GM18498 (cell line): ENCODE measurements around the gene GALNT10.

Experiments
- ATAC-seq: cut with Tn5 transposase; IDR thresholded peaks from one replicate; pipeline ENCODE4 v1.9.1; 2021; ENCODE audit warnings: mild to moderate bottlenecking, moderate library complexity; ENCODE audit not compliant: unreplicated experiment

GALNT10 gene

DNA sequence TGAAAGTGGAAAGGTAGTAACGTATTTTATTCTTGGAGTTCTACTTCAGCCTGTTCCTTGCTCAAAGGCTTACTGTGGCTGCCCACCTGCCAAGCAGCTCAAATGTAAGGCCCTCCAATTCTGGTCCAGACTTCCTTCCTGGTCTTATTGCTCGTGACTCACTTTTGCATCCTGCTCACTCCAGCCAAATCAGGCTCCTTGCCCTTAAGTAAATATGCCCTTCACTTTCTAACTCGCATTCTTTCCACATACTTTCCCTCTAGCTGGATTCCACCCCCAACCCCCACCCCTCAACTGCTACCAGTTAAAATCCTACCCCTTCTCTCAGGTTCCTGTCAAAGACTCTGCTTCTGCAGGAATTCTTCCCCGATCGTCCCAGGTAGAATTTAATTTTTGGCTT, 96.6 kb downstream of the GALNT10 start:
- no peak for ATAC-seq

DNA sequence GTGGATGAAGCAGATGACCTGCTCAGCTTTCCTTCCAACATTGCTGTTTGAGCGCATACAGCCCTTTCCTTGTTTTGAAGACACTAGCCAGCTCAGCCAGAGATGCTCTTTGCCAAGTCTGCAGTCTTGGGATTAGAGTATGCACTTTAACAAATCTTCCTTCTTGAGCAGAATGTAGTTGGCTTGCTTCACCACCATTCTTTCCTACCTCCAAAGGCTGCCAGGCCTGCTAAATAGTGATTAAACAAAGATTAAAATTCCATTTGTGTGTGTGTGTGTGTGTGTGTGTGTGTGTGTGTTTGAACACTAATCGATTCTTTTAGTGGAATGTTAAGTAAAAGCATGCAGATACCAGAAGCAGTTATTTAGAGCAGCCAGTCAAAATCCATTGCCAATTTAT, 97.6 kb downstream of the GALNT10 start:
- no peak for ATAC-seq

DNA sequence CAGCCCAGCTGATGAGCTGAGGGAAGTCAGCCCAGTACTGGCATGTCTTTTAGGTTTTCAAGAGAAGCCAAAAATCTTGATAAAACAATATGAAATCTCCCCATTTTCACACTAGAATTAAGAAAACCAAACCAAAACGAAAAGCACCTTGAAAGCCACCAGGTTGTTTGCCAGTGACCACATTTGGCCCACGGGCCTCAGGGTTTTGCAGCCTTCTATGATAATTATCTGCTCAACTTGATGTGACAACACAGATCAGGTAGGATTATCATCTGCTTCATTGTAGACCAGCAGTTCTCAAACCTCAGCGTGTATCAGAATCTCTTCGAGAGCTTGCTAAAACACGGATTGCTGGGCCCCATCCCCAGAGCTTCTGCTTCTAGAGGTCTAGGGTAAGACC, 101.4 kb downstream of the GALNT10 start:
- peak; percentile 58 for ATAC-seq

DNA sequence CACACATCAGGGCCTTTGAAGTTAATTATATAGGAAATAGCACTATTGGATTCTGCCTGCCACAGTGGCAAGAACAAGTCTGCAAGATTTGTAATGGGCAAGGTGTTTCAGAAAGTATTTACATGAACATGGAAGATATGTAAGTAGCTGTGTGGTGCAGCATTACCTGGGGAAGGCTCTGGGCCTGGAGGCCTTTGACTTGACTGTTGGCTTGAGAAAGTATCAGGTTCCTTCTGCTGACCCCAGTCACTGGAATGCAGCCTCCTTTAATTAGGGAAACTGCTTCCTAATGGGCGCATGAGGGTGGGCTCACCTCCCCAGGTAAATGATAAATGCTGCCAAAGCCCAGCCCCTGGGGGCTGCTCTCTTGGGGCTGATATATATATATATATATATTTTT, 102.7 kb downstream of the GALNT10 start:
- ATAC-seq, result no peak

DNA sequence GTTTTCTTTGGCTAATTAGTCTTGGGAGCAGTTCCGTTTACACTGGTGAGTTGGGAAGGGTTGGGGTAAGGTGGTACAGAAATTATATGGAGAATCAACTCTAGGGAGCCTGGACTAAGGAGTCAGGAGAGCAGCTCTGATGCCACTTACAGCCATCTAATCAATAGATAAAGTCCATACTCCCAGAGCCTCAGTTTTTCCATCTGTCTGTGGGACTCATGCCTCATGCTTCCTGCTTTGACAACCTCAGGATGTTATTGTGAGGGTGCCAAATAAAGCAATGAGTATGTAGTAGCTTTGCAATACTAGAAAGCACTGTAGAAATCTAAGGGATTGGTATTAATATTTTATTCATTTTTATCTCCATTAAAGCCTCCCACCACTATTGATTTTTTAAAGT, 105.0 kb downstream of the GALNT10 start:
- ATAC-seq, result no peak

DNA sequence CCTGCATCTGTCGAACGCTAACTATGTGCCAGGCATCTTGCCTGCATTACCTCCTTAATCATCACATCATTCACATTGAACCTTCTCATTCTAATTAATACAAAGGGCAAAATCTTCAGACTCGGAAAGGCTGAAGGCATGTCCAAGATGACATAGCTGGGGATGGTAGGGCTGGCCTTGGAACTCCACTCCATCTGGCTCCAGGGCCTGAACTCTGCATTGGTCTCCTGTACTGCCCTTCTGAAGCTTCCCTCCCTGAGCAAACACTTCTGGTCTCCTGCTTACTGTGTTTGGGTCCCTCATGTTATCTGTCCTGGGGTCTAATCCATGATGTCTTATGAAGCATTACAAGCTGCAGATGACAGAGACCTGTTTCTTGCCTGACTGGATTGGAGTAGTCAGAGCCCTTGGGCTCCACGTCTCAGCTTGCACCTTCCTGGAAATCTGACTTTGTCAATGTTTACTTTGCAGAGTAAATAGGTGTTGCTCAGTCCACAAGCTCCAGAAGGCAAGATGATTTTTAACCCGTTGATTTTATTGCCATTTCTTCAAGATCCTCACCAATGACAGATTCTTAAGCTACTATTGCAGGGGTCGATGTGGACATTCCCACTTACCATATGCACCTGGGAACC, 106.1 kb downstream of the GALNT10 start:
- no peak for ATAC-seq

DNA sequence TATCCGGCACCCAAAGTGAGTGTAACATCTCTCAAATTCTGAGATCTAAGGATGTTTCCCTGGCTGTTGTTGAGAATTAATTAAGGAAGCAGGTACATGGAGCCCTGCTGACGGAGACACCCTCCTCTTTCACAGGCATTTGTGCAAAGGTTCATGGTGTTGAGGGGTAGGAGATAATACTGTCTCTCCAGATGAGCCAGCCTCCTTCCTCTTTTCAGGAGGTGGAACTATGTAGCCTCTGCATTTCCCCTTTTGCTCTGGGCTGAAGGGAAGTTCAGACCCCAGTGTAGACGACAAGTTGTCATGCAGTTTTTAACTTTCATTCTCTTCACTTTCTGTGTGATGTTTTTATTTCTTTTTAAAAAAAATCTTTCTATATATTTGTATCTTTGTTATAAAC, 107.5 kb downstream of the GALNT10 start:
- ATAC-seq, result no peak

DNA sequence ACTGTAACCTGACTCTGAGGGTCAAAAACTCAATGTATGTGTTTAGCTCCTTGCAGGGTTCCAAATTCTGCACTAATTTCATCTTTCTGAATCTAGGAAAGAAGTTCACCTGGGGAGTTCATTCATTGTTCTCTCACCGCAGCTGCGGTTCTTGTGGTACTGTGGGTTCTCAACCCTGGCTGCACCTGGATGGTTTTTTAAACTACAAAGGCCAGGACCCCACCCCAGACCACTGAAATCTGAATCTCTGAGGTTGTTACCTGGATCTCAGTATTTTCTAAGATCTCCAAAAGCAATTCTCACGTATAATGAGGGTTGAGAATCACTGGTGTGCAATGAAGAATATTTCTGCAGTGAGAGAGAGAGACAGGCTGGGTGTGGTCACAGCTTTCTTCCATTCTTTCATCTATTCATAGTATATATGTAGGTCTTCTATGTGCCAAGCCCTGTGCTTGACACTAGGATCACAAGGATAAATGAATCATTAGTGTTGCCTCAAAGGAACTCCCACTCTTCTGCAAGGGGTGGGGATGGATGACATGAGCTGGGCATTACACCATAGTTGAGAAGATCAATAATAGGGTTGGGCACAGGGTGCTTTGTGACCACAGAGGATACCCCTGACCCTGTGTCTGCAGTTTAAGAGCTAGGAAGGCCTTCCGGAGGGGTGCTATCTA, 109.8 kb downstream of the GALNT10 start:
- no peak for ATAC-seq

DNA sequence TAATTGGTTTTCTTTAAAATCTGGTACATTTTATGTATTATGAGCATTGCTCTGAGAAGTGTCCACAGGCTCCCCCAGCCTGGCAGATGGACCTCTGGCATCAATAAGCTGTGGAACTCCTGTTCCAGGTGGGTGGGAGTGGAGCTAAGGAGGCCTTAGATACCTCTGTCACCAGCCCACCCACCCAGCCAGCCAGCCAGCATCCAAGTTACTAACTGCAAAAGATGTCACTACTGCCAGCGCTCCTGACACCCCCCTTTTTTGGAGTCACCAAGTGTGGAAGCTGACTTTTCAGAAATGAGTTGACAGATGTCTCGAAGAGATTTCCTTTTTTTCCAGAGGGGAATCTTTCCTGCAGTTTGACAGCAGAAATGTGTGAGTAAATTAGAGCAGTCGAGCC, 111.2 kb downstream of the GALNT10 start:
- no peak for ATAC-seq

DNA sequence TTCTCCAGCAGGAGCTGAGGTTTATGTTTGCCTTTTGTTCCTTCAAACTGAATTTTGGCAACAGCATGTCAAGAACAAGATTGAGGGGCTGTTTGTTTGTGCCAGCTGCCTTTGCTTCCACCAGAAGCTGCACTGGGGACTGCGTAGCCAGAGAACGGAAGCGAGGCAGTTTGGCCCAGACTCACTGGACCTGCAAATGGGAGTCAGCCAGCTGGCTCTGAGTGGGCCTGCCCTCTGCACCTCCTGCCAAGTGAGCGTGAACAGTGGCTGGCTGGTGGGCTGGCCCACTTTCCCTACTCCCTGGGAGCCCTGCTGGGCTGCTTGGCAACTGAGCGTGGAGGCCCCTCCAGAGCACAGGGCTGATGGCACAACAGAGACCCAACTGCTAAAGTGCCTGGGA, 111.6 kb downstream of the GALNT10 start:
- no peak for ATAC-seq

DNA sequence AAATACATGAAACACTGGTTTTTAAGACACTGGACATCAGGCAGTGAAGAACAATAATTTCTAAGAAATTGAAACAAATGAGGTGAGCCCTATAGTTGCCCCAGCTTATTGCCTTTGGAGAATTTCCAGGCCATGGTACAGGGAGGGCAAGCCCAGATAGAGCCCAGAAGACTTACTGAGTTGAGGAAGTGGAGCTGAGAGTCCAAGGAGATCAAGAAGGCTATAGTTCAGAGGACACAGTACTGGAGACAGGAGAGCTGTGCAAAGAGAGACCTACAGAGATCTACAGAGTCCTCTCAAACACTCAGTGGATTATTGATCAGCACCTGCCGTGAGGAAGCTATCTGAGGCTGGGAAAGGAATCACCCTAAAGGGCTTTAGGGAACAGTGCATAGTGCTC, 112.6 kb downstream of the GALNT10 start:
- no peak for ATAC-seq

DNA sequence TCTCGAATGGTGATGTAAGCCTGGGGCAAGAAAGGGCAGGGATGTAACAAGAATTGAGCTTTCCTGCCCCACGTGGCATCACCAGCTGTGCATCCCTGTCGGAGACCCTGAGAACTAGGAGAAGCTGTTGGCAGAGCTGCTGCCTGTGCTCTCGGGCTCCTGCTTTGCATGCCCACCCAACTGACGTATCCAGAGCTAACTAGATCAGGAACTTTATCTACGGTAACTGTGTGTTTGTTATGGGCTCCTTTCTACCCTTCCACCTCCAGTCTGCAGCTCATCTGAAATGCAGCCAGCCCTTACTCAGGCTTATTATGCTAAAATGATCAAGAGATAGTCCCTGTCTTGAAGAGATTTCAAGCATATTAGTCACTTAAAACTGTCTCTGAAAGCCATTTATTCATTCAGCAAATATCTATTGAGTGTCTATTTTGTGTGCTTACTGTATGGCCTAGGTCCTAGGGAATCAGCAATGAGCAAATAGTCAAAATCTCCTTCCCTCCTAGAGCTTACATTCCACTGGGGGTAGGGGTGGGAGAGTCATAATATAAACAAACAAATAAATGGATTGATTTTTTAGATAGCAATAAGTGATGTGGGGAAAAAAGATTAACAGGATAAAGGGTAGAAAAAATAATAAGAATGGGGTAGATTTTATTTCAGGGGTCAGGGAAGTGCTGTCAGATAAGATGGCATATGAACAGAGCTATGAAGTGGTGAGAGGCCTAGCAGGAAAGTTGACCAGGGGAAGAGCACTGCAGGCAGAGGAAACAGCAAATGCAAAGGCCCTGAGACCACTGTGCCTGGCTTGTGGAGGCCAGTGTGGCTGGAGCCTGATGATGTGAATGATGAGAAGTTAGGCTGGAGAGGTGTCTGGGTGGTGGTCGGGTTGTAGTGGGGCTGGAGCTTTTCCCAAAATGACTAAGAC, 118.2 kb downstream of the GALNT10 start:
- ATAC-seq, result no peak

DNA sequence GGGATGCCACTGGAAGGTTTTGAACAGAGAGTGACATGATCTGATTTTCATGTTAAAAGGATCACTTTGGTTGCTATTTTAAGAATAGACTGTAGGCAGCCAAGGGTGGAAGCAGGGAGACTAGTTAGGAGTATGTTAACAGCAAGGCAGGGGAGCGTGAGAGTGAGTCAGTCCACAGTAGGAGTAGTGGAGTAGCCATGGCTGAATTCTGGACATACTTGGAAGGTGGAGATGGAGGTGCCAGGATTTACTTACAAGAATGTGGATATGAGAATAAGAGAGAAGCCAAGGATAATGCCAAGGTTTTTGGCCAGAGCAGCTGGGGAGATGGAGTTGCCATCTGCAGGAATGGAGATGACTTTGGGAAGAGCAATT, 118.8 kb downstream of the GALNT10 start:
- ATAC-seq, result no peak

DNA sequence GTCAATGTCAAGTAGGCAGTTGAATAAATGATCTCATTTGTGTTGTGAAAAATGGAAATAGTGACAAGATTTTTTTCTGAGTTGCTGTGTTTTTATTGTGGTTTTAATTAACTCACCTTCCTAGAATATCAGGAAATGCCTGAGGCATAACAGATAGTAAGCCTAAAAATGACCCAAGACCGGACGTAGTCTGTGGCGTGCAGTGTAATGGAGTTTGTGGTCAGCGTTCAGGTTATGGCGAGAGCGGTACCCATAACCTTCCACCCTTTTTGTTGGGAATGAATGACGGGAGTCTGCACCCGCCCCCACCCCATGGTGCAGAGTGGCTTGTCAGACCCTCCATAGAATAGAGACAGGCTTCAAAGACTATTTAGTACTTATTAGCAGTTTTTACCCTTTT, 119.3 kb downstream of the GALNT10 start:
- ATAC-seq, result no peak

DNA sequence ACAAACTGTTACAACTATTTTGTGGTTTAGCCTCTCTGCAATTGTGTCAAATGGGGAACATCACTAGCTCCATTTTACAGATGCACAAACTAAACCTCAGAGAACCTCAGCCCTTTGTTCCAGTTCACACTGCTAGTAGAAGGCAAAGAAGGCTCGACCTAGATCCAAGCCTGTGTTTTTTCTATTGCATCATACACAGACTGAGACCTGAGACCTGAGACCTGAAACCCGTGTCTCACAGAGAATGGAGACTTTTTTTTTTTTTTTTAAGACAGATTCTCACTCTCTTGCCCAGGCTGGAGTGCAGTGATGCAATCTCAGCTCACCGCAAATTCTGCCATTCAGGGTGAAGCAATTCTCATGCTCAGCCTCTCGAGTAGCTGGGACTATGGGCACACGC, 120.8 kb downstream of the GALNT10 start:
- ATAC-seq, result peak; percentile 67

DNA sequence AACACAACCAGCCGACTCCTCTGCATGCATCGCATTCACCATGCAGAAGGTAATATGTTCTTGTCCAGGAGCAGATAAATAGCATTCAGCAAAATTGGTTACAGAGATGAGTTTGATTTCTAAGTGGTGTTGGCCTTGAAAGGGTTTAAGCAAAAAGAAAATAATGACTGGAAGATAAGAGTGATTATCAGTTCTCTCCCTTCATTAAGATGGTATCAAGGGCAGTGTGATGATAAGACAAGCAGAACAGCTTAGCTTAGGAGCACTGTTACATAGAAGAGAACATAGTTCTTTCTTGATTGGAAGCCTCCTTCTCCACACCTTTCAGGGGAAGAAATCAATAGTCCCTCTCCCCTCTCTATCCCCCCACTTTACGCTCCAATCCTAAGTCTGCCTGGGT, 121.5 kb downstream of the GALNT10 start:
- no peak for ATAC-seq

DNA sequence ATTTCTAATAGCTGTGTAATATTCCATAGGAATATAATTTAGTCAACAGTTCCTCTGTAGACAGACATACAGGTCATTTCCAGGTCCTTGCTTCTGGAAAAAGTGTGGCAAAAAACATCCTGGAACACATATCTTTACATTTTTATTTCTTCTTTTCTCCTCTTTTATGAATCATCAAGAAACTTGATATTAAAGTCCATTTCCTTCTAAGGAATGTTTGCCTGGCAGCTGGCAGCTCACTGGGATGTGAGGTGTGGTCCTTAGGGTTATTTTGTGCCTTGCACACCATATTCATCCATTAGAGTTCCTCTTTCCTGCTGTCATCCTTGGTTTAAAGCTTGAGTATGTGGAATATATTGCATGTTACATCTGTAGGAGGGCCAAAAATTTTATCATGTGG, 122.0 kb downstream of the GALNT10 start:
- ATAC-seq, result no peak

DNA sequence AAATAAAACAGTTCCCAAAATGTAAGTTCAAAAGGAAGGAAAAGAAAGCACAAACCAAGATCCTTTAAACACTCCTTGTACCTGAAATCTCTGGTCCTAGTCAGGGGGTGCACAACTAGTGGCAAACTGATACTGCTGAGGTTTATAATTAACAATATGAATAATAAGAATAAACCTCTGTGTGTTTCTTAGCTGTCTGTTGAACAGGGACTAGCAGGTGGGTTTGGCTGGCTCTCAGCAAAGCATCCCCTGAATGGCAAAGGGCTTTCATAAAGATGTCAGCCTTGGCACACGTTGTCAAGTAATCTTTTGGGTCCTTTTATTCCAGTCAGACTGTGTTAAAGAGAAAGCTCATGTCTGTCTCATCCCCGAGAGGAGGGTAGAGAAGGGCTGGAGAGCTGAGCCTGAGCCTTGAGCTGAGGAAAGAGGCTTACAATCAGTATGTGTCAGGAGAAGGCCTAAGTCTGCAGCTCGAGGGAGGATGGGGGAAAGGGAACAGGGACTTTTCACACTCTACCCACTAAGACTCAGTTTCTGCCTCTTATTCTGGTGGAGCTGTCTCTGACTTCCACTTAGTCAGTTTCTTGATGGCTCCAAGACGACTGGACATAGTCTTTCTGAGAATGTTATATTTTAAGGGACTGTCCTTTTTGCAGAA, 123.0 kb downstream of the GALNT10 start:
- ATAC-seq, result peak; percentile 45

DNA sequence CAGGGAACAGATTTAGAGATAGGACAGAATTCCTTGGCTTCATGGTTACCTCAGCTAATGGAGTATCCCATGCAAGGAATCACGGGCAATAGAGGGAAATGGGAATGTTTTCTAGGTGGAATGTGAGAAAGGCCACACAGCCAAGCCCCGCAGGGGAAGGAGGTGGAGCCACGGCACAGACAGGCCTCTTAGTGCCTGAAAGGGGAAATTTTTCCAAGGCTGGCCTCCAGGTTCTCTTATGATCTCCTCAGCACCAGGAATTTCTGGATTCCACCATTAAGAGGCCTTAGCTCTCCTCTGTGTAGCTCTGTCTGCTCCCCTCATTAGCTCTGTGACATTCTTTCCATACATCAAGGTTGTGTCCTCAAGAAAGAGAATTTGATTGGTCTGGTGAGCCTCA, 124.7 kb downstream of the GALNT10 start:
- ATAC-seq, result no peak

DNA sequence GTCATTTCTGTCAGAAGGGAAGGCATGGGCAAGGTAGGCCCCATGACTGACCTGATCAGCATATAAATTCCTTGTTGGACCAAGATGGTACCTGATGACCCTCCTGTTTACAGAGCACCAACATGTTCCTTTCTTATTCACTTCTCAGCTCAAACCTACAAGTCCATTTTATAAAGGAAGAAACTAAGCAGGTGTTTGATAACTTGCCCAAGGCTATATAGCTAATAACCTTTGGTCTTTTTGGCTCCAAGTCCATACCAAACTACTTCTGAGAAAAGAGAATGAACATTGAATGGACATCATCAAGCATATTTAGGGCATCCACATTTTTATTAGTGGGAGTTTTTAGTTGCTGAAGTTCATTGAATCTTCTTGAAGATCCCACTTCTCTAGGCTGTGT, 125.2 kb downstream of the GALNT10 start:
- no peak for ATAC-seq

DNA sequence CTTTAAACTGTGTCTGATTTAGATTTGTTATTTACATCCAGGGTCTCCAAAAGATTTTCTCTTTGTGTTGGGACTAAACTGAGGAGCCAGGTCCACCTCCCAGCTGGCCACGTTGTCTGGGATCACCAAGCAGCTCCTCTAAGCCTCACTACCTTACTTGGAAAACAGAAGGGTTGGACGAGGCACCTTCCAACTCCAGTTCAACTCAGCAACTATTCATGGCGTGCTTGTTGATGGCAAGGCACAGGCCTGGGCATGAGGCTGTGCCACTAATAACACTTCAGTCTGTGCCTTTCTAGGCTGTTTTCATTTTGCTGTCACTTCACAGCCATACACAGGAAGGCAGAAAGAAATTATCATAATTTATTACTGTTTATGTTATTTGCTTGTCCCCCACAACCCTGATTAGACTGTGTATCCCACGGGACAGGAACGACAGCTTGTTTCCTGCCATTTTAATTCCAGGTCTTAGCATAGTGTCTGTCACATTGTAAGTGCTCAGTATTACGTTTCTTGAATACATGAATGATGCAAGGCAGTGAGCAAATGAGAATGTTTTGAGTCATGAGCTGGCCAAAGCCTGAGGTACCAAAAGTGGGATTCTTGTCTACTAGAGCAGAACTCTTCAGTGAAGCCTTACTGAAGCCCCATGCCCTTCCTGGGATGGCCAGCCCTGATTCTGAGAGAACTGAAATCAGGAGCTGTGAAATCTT, 125.8 kb downstream of the GALNT10 start:
- no peak for ATAC-seq
